Muscle of back (tissue), 11 donors: ENCODE measurements around the gene STARD7. TPM values are rescaled to one million over a fixed set of nuclear protein-coding genes. Genes with fewer than 3 reads are reported as not detected.

Experiments
- DNase-seq, 3 donors: peaks; one replicate each; pipeline versions ENCODE4 v3.0.0 to v3.0.0-alpha.2; 2013
- polyA plus RNA-seq, 10 donors: library from polyadenylated mRNA; unstranded; fragments of 120-200 nt; gene quantifications; one replicate each; pipeline ENCODE4 v1.2.1, GENCODE V29; 2013; ENCODE audit not compliant: insufficient read length in 10 of 10

The STARD7 gene
- polyA plus RNA-seq, 10 donors, result 82.6 to 152 (median 105) TPM

DNA sequence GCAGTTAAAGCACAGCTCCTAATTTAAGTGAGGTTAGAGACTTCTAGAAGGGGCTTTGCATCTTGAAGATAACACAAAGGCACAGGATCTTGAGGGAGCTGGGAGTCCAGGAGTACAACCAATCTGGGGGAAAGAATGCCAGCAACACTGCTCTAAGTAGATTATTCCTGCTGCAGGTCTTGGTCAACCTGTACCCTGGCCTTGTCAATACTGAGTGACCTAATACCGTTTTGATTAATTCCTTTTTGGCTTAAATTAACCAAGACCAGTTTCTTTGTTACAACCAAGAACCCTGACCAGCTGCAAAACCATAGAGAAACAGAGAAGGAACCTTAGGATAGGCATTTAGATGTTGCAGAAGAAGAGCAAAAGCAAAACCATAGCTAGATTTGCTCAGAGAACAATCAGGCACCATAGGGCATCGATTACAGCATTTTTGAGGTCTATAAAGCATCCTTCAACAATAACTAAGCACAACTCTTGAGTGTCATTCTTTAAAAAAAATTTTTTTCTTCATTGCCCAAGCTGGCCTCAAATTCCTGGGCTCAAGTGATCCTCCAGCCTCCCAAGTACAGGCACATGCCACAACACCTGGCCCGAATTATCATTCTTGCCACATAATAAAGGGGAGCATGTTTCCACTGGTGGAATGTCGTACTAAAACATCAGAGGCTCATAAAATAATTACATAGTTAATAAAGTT is 6.3 kb downstream of the STARD7 start:
- DNase-seq, result no peak

DNA sequence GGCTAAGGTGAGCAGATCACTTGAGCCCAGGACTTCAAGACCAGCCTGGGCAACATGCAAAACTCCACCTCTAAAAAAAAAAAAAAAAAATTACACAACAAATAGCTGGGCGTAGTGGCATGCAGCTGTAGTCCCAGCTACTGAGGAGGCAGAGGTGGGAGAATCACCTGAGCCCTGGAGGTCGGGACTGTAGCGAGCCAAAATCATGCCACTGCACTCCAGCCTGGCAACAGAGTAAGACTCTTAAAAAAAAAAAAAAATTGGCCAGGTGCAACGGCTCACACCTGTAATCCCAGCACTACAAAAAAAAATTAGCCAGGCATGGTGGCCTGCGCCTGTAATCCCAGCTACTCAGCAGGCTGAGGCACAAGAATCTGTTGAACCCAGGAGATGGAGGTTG is 7.3 kb downstream of the STARD7 start:
- DNase-seq, result no peak

DNA sequence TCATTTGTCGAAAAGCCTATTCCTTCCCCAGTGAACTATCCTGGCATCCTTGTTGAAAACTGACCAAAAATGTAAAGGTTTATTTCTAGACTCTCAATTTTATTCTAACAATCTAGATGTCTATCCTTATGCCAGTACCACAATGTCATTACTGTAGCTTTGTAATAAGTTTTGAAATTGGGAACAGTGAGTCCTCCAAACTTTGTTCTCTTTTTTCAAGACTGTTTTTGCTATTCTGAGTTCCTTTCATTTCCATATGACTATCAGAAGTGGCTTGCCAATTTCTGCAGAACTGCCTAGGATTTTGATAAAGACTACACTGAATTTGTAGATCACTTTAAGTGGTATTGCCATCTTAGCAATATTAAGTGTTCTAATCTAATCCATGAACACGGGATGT is 9.7 kb downstream of the STARD7 start:
- DNase-seq, result no peak

DNA sequence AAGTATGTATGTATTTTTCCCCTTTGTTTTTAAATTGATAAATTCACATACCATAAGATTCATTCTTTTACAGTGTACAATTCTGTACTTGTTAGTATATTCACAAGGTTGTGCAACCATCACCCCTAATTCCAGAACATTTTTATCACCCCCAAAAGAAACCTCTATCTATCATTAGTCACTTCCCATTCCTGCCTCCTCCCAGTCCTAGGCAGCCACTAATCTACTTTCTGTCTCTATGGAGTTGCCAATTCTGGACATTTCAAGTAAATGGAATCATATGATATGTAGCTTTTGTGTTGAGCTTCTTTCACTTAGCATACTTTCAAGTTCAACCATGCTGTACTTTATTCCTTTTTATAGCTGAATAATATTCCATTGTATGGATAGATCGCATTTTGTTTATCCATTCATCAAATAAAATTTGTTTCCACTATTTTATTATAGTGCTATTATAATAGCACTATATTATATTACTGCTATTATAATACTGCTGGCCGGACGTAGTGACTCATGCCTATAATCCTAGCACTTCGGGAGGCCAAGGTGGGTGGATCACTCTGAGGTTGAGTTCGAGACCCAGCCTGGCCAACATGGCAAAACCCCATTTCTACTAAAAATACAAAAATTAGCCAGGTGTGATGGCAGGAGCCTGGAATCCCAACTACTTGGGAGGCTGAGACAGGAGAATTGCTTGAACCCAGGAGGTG is 10.9 kb downstream of the STARD7 start:
- no peak for DNase-seq

DNA sequence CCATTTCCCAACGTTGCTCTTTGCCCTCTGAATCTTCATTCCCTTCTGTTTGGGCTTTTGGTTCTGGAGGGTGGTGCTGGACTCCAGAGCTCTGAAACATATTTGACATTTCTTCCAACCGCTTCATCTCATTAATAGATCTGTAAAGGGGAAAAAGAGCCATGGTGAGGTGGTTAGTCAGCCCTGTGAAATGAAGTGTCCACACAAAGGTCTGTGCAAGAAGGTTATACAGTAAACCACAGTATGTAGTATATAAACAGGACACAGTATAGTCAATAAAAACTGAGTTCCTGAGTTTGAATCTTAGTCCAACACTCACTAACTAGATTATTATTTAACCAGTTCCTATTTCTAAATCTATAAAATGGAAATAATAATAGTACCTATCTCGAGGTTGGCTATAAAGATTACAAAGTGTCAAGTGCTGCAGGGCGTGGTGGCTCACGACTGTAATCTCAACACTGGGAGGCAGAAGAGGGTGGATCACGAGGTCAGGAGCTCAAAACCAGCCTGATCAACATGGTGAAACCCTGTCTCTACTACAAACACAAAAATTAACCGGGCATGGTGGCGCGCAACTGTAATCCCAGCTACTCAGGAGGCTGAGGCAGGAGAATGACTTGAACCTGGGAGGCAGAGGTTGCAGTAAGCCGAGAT is 13.1 kb downstream of the STARD7 start:
- no peak for DNase-seq

DNA sequence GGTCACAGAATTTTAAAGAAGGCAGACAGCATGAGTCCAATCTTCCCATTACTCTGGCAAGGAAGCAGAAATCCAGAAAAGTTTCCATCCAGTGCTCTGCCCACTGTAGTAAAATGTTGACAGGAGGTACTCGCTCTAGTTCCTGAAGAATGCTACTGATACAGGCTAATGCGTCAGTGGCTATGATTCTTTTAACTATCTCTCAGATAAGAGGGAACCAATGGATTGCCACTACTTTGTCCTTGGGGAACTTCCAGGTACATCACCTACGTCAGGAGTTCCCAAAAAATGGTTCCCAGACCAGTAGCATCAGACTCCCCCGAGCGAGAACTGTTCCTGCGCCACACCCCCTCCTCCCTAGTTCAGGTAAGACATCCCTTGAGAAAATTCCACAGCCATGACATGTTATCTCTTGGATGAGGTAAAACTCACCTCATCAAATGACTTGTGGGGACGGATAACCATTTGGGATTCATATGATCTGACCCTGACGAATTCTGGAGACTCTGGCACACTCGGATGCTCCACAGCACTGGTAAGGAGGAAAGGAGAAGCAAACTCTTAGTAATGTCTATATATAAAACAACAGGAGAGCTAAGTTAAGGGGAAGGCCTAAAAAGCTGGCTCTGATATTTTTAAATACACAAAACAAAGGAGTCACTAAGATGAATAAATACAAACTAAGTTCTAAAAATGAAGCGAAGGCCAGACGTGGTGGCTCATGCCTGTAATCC is 16.5 kb downstream of the STARD7 start:
- no peak for DNase-seq

DNA sequence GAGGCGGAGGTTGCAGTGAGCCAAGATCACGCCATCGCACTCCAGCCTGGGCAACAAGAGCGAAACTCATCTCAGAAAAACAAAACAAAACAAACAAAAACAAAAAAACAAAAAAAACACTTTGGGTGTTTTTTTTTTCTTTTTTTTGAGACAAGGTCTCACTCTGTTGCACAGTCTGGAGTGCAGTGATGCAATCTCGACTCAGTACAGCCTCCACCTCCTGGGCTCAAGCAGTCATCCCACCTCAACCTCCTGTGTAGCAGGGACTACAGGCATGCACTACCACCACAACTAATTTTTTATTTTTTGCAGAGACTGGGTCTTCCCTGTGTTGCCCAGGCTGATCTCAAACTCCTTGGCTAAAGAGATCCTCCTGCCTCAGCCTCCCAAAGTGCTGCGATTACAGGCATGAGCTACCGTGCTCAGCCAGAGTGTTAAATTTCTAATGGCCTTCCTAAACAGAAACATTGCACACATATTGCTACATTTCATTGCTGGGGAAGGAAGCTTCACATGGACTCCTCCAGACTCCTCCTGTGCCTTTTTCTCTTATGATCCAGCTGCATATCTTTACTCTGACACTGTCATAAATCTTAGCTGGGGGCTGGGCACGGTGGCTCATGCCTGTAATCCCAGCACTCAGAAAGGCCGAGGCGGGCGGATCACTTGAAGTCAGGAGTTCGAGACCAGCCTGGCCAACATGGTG is 19.7 kb downstream of the STARD7 start:
- no peak for DNase-seq

DNA sequence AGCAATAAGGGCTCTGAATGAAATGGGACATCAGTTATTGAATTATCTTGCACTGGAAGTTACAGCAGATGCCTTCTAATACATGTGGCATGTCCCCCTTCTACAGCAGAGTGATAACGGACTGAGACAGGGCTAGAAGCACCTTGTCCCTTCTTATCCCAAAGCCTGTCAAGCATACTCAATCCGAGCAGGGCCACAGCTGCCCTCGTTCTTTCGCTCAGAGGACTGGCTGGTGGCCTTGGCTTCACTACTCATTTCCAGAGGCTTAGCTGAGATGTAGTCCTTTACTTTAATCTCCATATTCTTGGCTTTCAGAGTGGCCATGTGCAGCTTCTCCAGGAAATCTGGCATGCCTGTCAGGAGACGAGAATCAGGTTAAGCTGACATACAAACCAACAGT is 22.1 kb downstream of the STARD7 start:
- no peak for DNase-seq

DNA sequence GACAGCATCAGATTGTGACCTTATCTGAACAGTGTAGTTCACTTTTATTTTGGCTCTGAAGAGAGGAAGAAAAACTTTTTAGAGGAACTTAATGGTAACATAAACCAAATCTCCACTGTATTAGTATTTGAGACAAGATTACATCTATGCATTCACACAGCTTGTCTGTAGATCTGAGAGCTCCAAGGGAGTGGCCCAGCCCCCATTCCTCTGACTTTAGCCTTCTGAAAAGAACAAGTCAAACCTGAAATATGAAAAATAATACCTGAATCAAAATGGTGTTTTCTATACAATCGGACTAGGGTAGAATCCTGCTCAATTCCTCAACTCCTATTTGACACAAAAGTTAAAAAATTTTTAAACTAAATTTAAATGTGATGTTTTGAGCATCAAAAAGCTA is 23.1 kb downstream of the STARD7 start:
- no peak for DNase-seq

DNA sequence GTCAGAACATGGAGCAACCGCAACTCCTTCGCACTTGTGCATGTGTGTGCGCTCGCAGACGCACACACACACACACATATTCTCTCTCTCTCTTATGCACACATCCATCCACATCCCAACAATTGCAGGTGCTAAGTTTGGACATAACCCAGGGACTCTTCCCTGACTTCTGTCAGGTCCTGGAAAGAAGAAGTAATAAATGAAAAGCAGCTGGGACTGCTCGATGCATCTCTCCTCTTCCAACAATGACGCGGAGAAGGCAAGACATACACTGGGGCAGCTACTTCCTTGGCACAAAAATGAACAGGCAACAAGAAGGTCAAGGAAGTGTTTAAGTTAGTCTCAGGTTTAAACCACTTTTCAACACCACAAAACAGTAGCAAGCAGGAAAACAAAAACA is 23.6 kb downstream of the STARD7 start:
- DNase-seq, result no peak

DNA sequence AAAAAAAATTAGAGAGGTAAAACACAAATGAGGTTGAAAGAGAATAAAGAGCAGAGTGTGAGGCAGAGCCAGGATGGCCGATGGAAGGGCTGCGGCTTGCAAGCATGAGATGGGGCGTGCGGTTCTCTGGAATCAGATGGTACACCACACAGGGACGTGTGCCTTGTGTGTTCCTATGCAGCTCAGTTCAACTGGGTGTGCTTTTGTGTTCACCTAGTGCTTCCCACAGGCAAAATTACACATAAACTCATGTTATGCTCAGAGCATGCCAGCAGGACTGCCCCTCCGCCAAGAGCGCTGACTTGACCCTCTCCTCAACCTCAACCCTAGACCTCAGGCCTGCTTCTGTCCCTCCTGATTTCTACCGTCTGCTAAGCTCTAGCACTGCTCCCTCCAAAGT is 24.4 kb downstream of the STARD7 start:
- no peak for DNase-seq

DNA sequence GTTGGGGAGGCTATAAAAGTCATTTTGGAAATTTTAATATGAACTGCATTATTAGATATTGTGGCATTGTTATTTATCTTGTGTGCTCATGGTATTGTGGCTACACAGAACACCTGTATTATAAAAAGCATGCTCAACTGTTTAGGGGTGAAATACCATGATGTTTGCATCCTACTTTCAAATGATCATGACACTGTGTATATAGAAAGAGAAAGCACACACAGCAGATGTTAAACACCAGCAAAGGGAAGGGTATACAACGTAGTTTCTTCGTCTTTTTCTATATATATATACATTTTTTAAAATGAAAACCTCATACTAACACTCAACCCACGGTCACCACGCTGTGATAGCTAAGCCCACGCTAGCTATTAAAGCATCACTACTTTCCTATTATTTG is 27.1 kb downstream of the STARD7 start:
- no peak for DNase-seq

DNA sequence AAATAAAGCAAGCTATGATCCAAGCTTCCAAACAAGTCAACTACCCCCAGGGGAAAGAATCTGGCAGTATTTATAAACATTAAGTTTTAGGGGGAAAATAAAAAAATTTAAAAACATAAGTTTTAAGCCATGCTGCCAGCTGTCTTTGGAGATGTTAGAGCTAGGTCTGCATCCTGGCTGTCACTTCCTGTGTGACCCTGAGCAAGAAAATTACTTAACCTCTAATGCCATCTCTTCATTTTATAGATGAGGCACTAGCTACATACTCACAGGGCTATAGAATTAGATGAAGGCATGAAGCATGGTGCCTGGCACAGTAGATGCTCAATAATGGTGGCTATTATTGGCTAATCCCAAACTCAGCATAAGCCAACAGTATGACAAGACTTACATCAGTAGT is 28.1 kb downstream of the STARD7 start:
- DNase-seq, result no peak

DNA sequence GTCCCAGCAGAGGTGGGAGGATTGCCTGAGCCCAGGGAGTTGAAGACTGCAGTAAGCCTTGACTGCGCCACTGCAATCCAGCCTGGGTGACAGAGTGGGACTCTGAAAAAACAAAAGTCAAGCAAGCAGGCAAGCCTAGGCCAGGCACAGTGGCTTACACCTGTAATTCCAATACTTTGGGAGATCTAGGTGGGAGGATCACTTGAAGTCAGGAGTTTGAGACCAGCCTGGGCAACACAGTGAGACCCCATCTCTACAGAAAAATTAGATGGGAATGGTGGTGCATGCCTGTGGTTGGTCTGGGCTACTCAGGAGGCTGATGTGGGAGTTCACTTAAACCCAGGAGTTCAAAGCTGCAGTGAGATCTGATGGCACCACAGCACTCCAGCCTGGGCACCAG is 28.6 kb downstream of the STARD7 start:
- DNase-seq, result no peak

DNA sequence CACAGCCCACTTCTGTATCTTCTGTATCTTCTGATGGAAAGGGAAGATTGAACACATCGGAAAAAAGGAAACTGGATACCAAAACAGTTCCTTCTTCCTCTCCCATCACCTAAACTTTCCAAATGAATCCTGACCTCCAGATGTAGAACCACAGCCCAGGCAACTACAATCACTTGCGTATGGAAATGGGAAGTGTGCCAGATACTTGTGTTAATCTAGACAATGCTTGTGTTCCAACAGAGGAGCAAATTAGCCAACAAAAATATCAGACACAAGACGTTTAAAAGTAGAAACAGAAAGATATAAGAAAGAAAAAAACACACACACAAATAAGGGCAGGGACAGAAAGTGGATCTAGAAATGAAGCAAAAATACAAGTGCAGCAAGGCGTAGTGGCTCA is 32.0 kb downstream of the STARD7 start:
- DNase-seq, result no peak

DNA sequence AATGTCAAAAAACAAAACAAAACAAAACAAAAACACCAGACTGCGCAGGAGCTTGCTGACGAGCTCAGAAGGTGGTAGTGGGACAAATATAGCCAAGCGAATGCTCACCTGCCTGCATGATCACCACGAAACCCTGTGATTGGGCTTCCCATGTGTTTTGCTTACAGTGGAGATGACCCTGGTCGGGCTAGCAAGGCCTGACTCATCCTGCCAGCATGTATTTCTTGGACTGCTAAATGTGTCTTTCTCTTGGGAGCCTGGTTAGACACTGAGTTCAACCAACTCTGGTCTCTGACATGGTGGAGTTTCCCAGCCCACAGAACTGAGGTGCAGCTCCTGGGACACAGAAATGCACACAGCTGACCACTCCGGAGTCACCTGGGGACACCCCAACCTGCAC is 32.7 kb downstream of the STARD7 start:
- no peak for DNase-seq

DNA sequence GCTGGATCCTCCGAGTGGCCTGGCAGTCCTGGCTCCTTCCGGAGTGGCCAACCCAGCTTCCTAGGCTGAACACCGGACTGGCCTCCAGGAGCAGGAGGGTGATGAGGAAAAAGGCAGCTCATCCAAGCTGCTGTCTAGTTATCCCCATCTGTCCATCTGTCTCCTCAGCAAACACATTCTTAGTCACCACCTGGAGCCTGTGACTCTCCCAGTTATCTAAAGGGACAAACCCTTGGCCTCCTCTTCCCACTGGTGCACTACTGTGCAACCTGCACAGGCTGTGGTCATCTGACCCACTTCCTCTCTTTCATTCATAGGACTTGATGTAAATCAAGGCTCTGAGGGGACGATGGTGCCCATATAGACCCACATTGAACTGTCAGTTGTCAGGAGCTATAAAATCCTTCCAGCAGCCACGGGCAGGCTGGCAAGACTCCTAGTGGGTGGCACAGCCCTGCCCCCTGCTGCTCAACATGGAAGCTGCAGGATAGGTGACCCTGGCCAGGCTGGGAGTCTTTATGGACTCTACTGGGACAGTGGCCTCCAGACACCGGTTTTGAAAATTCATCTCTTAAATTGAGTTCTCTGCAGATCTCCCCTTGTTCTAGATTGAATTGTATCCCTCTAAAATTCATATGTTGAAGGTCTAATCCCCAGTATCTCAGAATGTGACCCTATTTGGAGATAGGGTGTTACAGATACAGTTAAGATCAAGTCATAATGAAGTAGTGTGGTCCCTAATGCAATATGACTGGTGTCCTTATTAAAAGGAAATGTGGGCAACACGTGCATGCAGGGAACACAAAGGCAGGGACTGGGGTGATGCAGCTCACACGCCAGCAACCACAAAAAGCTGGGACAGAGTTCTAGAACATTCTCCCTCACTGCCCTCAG is 34.1 kb downstream of the STARD7 start:
- DNase-seq, result peak; percentile 49 to 65 (median 52)

DNA sequence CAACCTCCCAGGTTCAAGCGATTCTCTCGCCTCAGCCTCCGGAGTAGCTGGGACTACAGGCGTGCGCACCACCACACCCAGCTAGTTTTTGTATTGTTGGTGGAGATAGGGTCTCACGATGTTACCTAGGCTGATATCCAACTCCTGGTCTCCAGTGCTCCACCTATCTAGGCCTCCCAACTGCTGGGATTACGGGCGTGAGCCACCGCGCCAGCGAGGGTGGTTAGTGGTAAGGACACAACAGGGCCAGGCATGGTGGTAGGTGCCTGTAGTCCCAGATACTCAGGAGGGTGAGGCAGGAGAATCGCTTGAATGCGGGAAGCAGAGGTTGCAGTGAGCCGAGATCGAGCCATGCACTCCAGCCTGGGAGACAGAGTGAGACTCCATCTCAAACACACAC is 36.8 kb downstream of the STARD7 start:
- DNase-seq, result no peak

DNA sequence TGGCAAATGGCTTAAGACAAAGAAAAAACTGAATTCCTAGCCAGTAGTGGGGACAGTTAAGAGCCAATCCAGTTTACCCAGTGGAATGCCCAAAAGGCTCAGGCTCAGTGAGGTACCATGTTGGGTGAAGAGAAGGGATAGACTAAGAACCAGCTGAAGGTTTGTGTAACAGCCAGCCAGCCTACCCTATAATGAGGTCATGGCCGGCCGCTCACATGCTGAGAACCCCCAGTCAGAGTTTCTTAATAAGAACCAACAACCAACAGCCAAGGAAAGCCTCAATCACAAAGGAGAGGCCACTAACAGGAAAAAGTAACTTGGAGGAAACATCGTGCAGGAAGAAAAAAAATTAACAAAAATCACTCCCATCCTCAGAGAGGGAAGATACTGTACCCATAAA is 38.0 kb downstream of the STARD7 start:
- no peak for DNase-seq

DNA sequence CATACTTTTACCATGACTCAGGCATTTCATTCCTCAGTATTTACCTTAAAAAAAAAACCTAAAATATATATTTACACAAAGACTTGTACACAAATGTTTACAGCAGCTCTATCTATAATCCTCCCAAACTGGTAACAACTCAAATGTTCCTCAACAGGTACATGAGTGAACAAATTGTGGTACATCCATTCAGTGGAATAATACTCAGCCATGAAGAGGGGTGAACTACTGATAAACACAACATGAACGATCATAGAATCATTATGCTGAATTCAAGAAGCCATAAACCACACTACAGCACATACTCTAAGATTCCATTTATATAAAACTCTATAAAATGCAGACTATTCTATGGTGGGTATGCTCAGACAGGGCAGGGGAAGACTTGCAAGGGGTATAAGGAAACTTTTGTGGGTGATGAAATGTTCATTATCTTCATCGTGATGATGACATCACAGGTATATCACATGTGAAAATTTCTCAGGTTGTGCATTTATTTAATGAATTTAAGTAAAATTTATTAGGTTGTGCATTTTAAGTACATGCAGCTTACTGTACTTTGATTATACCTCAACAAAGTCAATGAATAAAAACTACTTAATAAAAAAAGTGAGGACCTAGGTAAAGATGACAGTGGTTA is 38.6 kb downstream of the STARD7 start:
- DNase-seq, result no peak
